SKM-1 treated with dmso at 0.1 percent for 144 hours (cell line): ENCODE results near the gene MPZL1.
A peak's percentile ranks its signal among the peaks of the same experiment; 100 is the strongest.

Experiments used
- DNase-seq: peaks from one replicate; lab custom pipeline; 2025; ENCODE audit not compliant: unreplicated experiment; lab: John Stamatoyannopoulos, UW

MPZL1 gene

GRCh38 chr1:167721617-167722151 lies at the start of gene MPZL1:
MPZL1 (plus strand) TSS chr1:167721982; CDS start chr1:167722152, 170 bp downstream.
- peak; percentile 95 for DNase-seq

GRCh38 chr1:167672831-167673230 lies 49.0 kb upstream of the MPZL1 start:
- no peak for DNase-seq

GRCh38 chr1:167673265-167673664 lies 48.5 kb upstream of the MPZL1 start:
- DNase-seq = no peak

GRCh38 chr1:167674156-167674555 lies 47.6 kb upstream of the MPZL1 start:
- DNase-seq = no peak

- no peak for DNase-seq
Measured at GRCh38 chr1:167675440-167675839, 46.3 kb upstream of the MPZL1 start.

- DNase-seq = no peak
Measured at GRCh38 chr1:167676205-167676915, 45.4 kb upstream of the MPZL1 start.

- no peak for DNase-seq
Measured at GRCh38 chr1:167676916-167677848, 44.6 kb upstream of the MPZL1 start.

- no peak for DNase-seq
Measured at GRCh38 chr1:167678422-167678821, 43.4 kb upstream of the MPZL1 start.

GRCh38 chr1:167678838-167679237 lies 42.9 kb upstream of the MPZL1 start:
- DNase-seq = no peak

GRCh38 chr1:167679714-167680113 lies 42.1 kb upstream of the MPZL1 start:
- no peak for DNase-seq

- no peak for DNase-seq
Measured at GRCh38 chr1:167681024-167681423, 40.8 kb upstream of the MPZL1 start.

- no peak for DNase-seq
Measured at GRCh38 chr1:167681451-167682098, 40.2 kb upstream of the MPZL1 start.

GRCh38 chr1:167683226-167683625 lies 38.6 kb upstream of the MPZL1 start:
- no peak for DNase-seq

GRCh38 chr1:167683641-167684502 lies 37.9 kb upstream of the MPZL1 start:
- no peak for DNase-seq

GRCh38 chr1:167685844-167686243 lies 35.9 kb upstream of the MPZL1 start:
- no peak for DNase-seq

- DNase-seq = peak; percentile 72
Measured at GRCh38 chr1:167687919-167688519, 33.8 kb upstream of the MPZL1 start.

- DNase-seq = no peak
Measured at GRCh38 chr1:167689567-167689920, 32.2 kb upstream of the MPZL1 start.

GRCh38 chr1:167690053-167690452 lies 31.7 kb upstream of the MPZL1 start:
- no peak for DNase-seq

- DNase-seq = no peak
Measured at GRCh38 chr1:167693425-167694045, 28.2 kb upstream of the MPZL1 start.

GRCh38 chr1:167694691-167695090 lies 27.1 kb upstream of the MPZL1 start:
- no peak for DNase-seq
